Measurements from ENCODE around the gene CSMD2.

CSMD2 gene

GRCh38 chr1:33608825-33609400, 556.1 kb downstream of the CSMD2 start:
- no peak for DNase-seq (ENCODE audit: low spot score)

DNA sequence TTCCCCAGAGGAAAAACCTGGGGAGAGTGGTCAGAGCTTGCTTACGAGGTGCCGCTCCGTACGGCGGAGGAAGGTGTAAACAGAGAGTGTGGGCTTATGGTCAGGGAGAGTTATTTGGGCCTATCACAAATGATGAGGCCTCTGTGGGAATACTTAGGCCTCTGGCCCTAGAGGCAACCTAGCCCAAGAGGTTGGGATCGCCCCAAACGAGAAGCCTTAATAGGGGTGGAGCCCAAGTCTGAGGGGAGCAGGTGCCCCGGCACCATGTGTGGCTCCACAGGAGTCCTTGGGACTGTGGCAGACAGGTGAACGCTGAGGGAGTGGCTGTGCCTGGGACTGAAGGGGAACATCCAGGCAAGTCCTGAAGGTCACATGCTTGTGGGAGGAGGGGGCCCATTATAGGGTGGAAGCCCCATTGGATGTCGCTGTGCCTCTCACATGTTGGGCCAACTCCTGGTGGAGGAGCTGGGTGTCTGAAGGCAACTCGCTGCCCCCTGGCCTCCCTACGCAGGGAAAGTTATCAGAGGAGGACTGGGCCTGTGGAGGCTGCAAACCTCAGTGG, 557.5 kb downstream of the CSMD2 start:
- DNase-seq (ENCODE audit: low spot score) = no peak

DNA sequence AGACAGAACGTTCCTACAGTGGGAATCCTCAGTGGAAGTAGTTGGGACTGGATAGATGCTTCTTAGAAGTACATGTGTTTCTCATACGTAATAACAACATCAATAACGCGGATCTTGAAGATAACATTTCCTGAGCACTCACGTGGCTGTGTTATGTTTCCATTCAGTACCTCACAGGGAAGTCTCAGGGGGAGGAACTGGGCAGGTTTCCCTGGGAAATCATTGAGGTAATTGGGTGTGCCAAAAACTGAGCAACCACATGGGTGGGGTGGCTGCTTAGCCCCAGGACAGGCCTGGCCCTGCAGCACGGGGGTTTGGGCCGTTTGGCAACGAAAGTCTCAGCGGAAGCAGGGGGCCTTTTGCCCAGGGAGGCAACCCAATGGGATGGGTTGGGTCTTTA, 558.8 kb downstream of the CSMD2 start:
- DNase-seq (ENCODE audit: low spot score) = no peak

DNA sequence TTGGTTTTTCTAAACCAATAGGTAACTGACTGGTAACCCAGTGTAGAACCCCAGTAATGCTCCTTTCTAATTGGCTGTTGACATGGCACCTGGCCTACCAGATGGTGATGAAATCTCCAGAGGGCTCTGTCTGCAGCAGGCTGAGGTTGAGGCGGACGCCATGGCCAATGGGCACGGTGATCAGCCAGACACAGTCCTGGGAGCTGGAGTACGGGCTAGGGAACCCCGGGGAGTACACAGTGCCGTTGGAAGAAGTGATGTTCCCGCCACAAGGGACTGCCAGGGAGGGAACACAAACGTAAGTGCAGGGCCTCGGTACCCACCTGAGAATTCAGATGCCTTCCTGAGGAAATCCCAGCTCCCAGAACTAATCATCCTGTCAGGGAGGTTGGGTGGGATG, 562.8 kb downstream of the CSMD2 start:
- DNase-seq (ENCODE audit: low spot score) = no peak

DNA sequence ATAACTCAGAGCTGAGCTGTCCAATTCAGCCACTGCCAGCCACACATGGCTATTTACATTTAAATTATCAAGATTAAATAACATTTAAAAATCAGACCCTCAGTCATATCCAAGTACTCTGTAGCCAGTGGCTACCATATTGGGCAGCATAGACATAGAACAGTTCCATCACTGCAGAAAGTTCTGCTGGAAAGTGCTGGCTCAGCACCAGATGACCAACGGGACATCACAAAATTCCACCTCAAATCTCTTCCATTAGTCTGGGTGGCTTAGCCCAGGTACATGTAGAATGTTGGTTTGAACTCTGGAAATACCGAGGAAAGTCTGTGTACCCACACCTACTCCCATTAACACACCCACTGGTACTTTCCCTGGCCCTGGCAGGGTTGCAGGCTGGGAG, 563.3 kb downstream of the CSMD2 start:
- DNase-seq (ENCODE audit: low spot score) = no peak

GRCh38 chr1:33599516-33600115, 565.4 kb downstream of the CSMD2 start:
- DNase-seq (ENCODE audit: low spot score) = no peak

- DNase-seq (ENCODE audit: low spot score) = no peak
Measured at GRCh38 chr1:33588726-33589125, 576.3 kb downstream of the CSMD2 start.

DNA sequence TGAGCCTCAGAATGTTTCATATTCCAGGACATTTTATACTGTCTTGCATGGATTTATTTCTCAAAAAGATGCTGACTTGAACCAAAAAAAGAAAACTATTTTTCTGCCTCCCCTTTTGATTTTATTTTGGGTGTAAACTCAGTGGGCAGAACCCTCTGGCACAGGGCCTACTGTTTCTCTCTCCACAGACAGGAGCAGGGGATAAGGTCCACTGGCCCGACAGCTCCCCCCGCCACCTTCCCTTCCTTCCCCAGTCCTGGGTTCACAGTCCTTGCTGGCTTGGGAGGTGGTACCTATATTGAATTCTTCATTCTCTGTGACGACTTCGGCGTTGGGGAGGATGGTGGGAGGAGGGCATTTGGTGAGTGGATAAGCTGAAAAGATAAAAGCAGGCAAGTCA, 578.2 kb downstream of the CSMD2 start:
- no peak for DNase-seq (ENCODE audit: low spot score)

GRCh38 chr1:33586106-33586505, 578.9 kb downstream of the CSMD2 start:
- no peak for DNase-seq (ENCODE audit: low spot score)

GRCh38 chr1:33583567-33583966, 581.5 kb downstream of the CSMD2 start:
- DNase-seq (ENCODE audit: low spot score) = no peak

- no peak for DNase-seq (ENCODE audit: low spot score)
Measured at GRCh38 chr1:33578557-33579448, 586.2 kb downstream of the CSMD2 start.

GRCh38 chr1:33577663-33578062, 587.4 kb downstream of the CSMD2 start:
- DNase-seq (ENCODE audit: low spot score) = no peak

- no peak for DNase-seq (ENCODE audit: low spot score)
Measured at GRCh38 chr1:33576821-33577599, 588.0 kb downstream of the CSMD2 start.

- DNase-seq (ENCODE audit: low spot score) = no peak
Measured at GRCh38 chr1:33575324-33575879, 589.6 kb downstream of the CSMD2 start.

DNA sequence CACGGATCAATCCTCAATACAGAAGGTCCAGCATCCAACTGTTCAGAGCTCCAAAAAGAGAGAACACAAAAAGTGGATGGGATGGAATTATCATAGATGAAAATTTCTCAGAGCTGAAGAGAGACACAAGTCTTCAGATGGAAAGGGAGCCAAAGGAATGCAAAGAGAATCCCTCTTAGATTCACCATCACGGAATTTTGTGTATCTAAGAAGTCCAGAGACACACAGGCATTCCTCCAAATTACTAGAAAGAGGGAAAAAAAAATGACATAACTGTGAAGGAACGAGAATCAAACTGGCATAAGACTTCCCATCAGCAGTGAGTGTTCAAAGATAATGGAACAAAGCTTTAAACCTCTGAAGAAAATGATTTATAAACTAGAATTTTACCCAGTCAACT, 591.4 kb downstream of the CSMD2 start:
- no peak for DNase-seq (ENCODE audit: low spot score)

GRCh38 chr1:33572387-33572786, 592.6 kb downstream of the CSMD2 start:
- no peak for DNase-seq (ENCODE audit: low spot score)

- no peak for DNase-seq (ENCODE audit: low spot score)
Measured at GRCh38 chr1:33569331-33569730, 595.7 kb downstream of the CSMD2 start.

DNA sequence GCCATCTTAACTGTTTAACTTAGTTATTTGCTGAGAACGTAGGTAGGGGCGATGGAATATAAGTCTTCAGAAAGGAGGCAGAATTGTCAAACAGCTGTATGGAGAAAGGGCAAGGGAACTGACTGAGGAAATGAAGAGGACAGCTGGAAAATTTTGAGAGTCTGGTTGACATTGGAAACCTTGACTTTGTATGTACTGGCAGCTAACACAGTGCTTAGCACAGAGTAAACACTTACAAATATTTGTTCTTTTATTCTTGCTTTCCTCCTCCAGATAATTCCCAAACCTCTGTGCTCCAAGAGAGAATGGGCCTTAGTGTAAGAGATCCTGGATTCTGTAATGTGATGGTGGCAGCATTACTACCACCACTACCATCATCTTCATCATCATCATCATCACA, 601.3 kb downstream of the CSMD2 start:
- no peak for DNase-seq (ENCODE audit: low spot score)

DNA sequence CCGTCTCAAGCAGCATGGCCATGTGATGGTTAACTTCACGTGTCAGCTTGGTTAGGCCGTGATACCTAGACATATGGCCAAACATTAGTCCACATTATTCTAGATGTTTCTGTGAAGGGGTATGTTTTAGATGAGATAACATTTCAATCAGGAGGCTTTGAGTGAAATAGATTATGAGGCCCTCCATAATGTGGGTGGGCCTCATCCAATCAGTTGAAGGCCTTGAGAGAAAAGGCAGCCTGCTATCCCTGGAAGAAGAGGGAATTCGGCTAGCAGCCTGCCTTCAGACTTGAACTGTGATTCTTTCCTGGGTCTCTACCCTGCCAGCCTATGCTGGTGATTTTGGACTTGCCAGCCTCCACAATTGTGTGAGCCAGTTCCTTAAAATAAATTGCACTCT, 602.5 kb downstream of the CSMD2 start:
- DNase-seq (ENCODE audit: low spot score) = no peak

GRCh38 chr1:33561576-33561975, 603.5 kb downstream of the CSMD2 start:
- DNase-seq (ENCODE audit: low spot score) = no peak

GRCh38 chr1:33560680-33561079, 604.4 kb downstream of the CSMD2 start:
- no peak for DNase-seq (ENCODE audit: low spot score)

DNA sequence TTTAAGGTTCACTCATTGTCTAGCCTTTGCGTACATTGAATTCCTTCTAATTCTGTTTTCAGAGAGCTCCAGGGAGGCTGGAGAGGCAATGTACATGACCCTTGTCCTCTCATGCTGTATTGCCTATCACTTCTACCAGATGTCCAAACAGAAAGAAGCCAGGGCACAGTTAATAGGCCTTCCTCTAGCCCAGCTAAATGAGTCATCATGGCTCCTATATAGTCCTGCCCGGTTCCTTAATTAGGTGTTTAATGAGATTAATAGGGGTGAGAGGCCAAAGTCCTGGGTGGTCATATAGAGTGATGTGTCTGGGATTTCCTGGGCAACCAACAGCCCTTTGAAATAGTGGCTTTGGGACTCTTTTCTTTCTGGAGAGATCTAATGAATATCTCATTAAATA, 616.3 kb downstream of the CSMD2 start:
- no peak for DNase-seq (ENCODE audit: low spot score)
